GM12878 (cell line): ENCODE results near the gene ARVCF. TPM values are rescaled to one million over a fixed set of nuclear protein-coding genes. Genes with fewer than 3 reads are reported as not detected.

Source experiments
- BACH1 ChIP-seq: fragments of 450-650 bp; IDR thresholded peaks from 2 replicates; pipeline ENCODE4 v1.6.1; 2017; ENCODE audit warnings: mild to moderate bottlenecking, borderline replicate concordance
- DPF2 ChIP-seq: fragments of 450-650 bp; IDR thresholded peaks from 2 replicates; pipeline ENCODE4 v1.6.1; 2017; ENCODE audit warnings: mild to moderate bottlenecking
- HSF1 ChIP-seq: fragments of 150-350 bp; IDR thresholded peaks from 2 replicates; pipeline ENCODE4 v1.6.1; 2014; ENCODE audit warnings: mild to moderate bottlenecking, low read depth, low read length
- IRF5 ChIP-seq: fragments of 450-650 bp; IDR thresholded peaks from 2 replicates; pipeline ENCODE4 v1.6.1; 2017; ENCODE audit warnings: borderline replicate concordance
- MAX ChIP-seq: IDR thresholded peaks from 2 replicates; pipeline ENCODE4 v1.6.1; 2012; ENCODE audit warnings: low read depth, low read length, improper control_type of control experiment
- NR2F1 ChIP-seq: fragments of 450-650 bp; conservative IDR thresholded peaks from 2 replicates; pipeline ENCODE4 v1.6.1; 2017; ENCODE audit warnings: mild to moderate bottlenecking
- PAX8 ChIP-seq: fragments of 450-650 bp; IDR thresholded peaks from 2 replicates; pipeline ENCODE4 v1.6.1; 2017; ENCODE audit warnings: mild to moderate bottlenecking, moderate library complexity
- POLR2AphosphoS5 ChIP-seq: IDR thresholded peaks from 2 replicates; pipeline ENCODE4 v1.6.1; 2011; ENCODE audit warnings: mild to moderate bottlenecking, low read length, inconsistent platforms
- REST ChIP-seq: IDR thresholded peaks from 2 replicates; pipeline ENCODE4 v1.6.1; 2012; ENCODE audit warnings: mild to moderate bottlenecking, low read depth, low read length
- ZBTB33 ChIP-seq: fragments of 450-650 bp; IDR thresholded peaks from 2 replicates; pipeline ENCODE4 v1.6.1; 2017; ENCODE audit warnings: mild to moderate bottlenecking
- ZNF592 ChIP-seq: fragments of 450-650 bp; IDR thresholded peaks from 2 replicates; pipeline ENCODE4 v1.6.1; 2017; ENCODE audit warnings: mild to moderate bottlenecking, moderate library complexity
- polyA plus RNA-seq, 11 experiments: library from polyadenylated mRNA; depleted of rRNA in 4 of 11; unstranded in 6 of 11; stranded (reverse) in 5 of 11; fragments of >200 nt; fragmentation: Nextera tagmentation in 4 of 11; fragmentation: Illumina TruSeq in 1 of 11; extraction: Ambion mirVana in 4 of 11; extraction: Trizol in 1 of 11; gene quantifications; 1 replicate in 1 of 11; 2 replicates in 10 of 11; pipeline versions ENCODE4 v1.2.1 to v1.2.3, GENCODE V29; 2011 to 2016; ENCODE audit warnings: inconsistent platforms in 2 of 11, missing spikeins in 2 of 11, low read depth in 1 of 11
- total RNA-seq, 4 experiments: library from RNA; depleted of rRNA in 3 of 4; stranded (reverse); fragments of >200 nt in 3 of 4; fragmentation: Illumina TruSeq in 1 of 4; extraction: Trizol in 1 of 4; gene quantifications; 2 replicates each; pipeline versions ENCODE4 v1.2.1 to v1.2.3, GENCODE V29; 2013 to 2021

Gene ARVCF
- total and polyA plus RNA-seq, 10 of the 15 experiments (the other 5 are each of a cell fraction or from before 2014, with no cell fraction given) = 0.13 to 1.9 (median 1.0) TPM; not detected in 2

- TF ChIP-seq HSF1 = no peak
- no peak for TF ChIP-seq MAX
- peak; percentile 30; the same call in 1 of the 2 replicates for TF ChIP-seq BACH1
- TF ChIP-seq ZNF592 = no peak
- TF ChIP-seq IRF5 = no peak
- TF ChIP-seq POLR2AphosphoS5 = peak; percentile 48; the same call in 1 of the 2 replicates
- TF ChIP-seq DPF2 = 0 out of 2 replicates have a peak, but pooled peaks have one; percentile 4
- no peak for TF ChIP-seq NR2F1
- no peak for TF ChIP-seq REST
- TF ChIP-seq ZBTB33 = no peak
- TF ChIP-seq PAX8 = no peak
Observed at GRCh38 chr22:19941365-19942082, 75.1 kb downstream of the ARVCF start, which contains the start of the genes COMT and TXNRD2 (continued).
